HG02981 (cell line): ENCODE data around the gene ATP11A.
"Not testable (repeated sequence)": the region's sequence is repeated elsewhere in the genome, so short reads cannot be mapped to it uniquely, and the experiment has no call there.

Source experiments
- ATAC-seq: cut with Tn5 transposase; IDR thresholded peaks from one replicate; pipeline ENCODE4 v1.9.1; 2021; ENCODE audit warnings: mild to moderate bottlenecking, moderate library complexity; ENCODE audit not compliant: unreplicated experiment

ATP11A gene

GRCh38 chr13:112850273-112850672 lies 160.4 kb downstream of the ATP11A start:
- no peak for ATAC-seq

- ATAC-seq = no peak
Observed at GRCh38 chr13:112851107-112852038, 161.5 kb downstream of the ATP11A start.

GRCh38 chr13:112852392-112852791 lies 162.6 kb downstream of the ATP11A start:
- ATAC-seq = no peak

- no peak for ATAC-seq
Observed at GRCh38 chr13:112852808-112853207, 163.0 kb downstream of the ATP11A start.

GRCh38 chr13:112854321-112854720 lies 164.5 kb downstream of the ATP11A start:
- no peak for ATAC-seq

- no peak for ATAC-seq
Observed at GRCh38 chr13:112855859-112856258, 166.0 kb downstream of the ATP11A start.

GRCh38 chr13:112857914-112858490 lies 168.2 kb downstream of the ATP11A start:
- ATAC-seq = no peak

GRCh38 chr13:112859128-112859816 lies 169.4 kb downstream of the ATP11A start:
- ATAC-seq = no peak

GRCh38 chr13:112859817-112860190 lies 170.0 kb downstream of the ATP11A start:
- ATAC-seq = no peak

GRCh38 chr13:112861876-112862615 lies 172.2 kb downstream of the ATP11A start:
- ATAC-seq = no peak

- not testable (repeated sequence) for ATAC-seq
Observed at GRCh38 chr13:112863356-112863755, 173.5 kb downstream of the ATP11A start.

- not testable (repeated sequence) for ATAC-seq
Observed at GRCh38 chr13:112865478-112865877, 175.6 kb downstream of the ATP11A start.

GRCh38 chr13:112867301-112867711 lies 177.5 kb downstream of the ATP11A start:
- ATAC-seq = no peak

GRCh38 chr13:112868308-112868707 lies 178.5 kb downstream of the ATP11A start:
- ATAC-seq = no peak

- no peak for ATAC-seq
Observed at GRCh38 chr13:112869202-112870050, 179.6 kb downstream of the ATP11A start.

GRCh38 chr13:112870051-112870331 lies 180.2 kb downstream of the ATP11A start:
- ATAC-seq = no peak

GRCh38 chr13:112870737-112871287 lies 181.0 kb downstream of the ATP11A start:
- no peak for ATAC-seq

- ATAC-seq = no peak
Observed at GRCh38 chr13:112871742-112872141, 181.9 kb downstream of the ATP11A start.

GRCh38 chr13:112872657-112873631 lies 183.1 kb downstream of the ATP11A start:
- ATAC-seq = peak; percentile 41
